Skeletal muscle cell (primary cell): ENCODE results near the gene NIPBL.
"Not testable (repeated sequence)": the region's sequence is repeated elsewhere in the genome, so short reads cannot be mapped to it uniquely, and the experiment has no call there.

Experiments used
- DNase-seq: peaks from one replicate; pipeline ENCODE4 v3.0.0-alpha.2; 2010; ENCODE audit warnings: low read depth
- H3K4me3 ChIP-seq: 2 replicates; pipeline ENCODE4 v1.5.1; 2011; ENCODE audit warnings: low read depth, mild to moderate bottlenecking, control low read depth, low read length, moderate library complexity

NIPBL gene, protein sequence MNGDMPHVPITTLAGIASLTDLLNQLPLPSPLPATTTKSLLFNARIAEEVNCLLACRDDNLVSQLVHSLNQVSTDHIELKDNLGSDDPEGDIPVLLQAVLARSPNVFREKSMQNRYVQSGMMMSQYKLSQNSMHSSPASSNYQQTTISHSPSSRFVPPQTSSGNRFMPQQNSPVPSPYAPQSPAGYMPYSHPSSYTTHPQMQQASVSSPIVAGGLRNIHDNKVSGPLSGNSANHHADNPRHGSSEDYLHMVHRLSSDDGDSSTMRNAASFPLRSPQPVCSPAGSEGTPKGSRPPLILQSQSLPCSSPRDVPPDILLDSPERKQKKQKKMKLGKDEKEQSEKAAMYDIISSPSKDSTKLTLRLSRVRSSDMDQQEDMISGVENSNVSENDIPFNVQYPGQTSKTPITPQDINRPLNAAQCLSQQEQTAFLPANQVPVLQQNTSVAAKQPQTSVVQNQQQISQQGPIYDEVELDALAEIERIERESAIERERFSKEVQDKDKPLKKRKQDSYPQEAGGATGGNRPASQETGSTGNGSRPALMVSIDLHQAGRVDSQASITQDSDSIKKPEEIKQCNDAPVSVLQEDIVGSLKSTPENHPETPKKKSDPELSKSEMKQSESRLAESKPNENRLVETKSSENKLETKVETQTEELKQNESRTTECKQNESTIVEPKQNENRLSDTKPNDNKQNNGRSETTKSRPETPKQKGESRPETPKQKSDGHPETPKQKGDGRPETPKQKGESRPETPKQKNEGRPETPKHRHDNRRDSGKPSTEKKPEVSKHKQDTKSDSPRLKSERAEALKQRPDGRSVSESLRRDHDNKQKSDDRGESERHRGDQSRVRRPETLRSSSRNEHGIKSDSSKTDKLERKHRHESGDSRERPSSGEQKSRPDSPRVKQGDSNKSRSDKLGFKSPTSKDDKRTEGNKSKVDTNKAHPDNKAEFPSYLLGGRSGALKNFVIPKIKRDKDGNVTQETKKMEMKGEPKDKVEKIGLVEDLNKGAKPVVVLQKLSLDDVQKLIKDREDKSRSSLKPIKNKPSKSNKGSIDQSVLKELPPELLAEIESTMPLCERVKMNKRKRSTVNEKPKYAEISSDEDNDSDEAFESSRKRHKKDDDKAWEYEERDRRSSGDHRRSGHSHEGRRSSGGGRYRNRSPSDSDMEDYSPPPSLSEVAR (N-terminal part only)

GRCh38 chr5:36876299-36876964, at the start of gene NIPBL:
Gene NIPBL, plus strand, starts transcription at chr5:36876769. Its CDS starts 76,928 bp downstream, at chr5:36953697.
- DNase-seq: peak; percentile 80
- H3K4me3 ChIP-seq: peak within 1 kb of the TSS; percentile 86

DNA sequence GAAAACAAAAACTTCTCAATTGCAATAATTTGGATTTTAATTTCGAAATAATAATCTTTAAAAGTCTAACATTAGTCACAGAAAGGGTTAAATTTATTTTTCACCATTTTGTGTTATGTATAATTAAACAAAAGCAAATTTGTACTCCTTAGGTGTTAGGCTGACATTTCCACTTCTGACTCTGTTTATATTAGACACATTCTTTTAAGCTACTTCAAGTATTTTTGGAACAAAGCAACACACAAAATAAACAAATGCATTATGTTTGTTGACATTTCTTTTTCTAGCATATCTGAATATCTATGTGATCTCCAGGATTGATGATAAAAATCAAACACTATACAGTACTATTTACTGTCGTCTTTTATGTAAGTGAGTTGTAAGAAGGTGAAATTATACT, 44.3 kb upstream of the NIPBL start:
- DNase-seq: no peak
- no peak overlapping the region for H3K4me3 ChIP-seq

DNA sequence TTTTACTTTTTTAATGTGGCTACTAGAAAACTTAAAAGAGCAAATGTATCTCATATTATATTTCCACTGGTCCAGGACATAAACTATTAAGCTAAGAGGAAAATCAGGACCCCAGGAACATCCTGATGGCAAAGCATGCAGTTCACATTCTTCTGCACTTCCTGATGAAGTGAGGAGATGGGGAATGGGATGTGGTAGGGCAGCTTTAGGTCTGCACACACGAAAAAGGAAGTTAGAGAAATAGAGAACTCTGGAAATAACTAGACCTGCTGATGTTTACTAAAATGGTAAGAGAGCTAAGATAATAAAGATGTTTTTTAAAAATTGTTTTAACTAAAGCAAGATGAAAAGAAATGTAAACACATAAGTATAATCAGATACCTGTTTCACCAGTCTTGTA, 39.7 kb upstream of the NIPBL start:
- H3K4me3 ChIP-seq: no peak overlapping the region
- no peak for DNase-seq

GRCh38 chr5:36839489-36840476, 36.8 kb upstream of the NIPBL start:
- no peak for DNase-seq
- H3K4me3 ChIP-seq: no peak overlapping the region

DNA sequence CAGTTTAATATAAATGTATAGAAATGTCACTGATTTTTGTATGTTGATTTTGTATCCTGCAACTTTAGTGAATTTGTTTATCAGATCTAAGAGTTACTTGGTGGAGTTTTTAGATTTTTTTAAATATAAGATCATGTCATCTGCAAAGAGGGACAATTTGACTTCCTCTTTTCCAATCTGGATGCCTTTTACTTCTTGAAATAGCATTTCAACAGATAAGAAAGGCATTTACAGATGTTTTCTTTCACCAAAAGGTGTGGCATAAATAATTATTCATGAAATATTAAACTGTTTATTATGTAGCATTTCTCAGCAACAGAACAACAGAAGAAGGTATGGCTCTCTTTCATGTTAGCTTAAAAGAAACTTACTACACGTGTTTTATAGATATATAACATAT, 34.9 kb upstream of the NIPBL start:
- DNase-seq: no peak
- no peak overlapping the region for H3K4me3 ChIP-seq

- no peak overlapping the region for H3K4me3 ChIP-seq
- DNase-seq: no peak
These were observed 34.5 kb upstream of the NIPBL start for GRCh38 chr5:36842087-36842486.

DNA sequence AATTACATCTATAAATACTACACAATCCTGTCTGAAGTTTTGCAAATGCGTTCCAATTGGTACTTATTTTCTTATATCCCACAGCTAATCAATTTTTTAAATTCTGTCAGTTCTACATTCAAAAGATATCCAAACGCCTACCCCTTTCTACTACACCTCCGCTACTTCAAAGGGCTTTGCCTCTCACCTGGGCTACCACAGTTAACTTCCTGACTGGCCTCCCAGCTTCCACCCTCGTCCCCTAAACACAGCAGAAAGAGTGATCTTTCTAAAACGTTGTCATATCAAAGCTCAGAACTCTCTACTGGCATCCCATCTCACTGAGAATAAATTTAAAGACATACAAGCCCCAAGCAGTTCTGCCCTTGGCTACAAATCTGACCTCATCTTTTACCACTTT, 32.3 kb upstream of the NIPBL start:
- H3K4me3 ChIP-seq: no peak overlapping the region
- DNase-seq: no peak

GRCh38 chr5:36848545-36848944, 28.0 kb upstream of the NIPBL start:
- DNase-seq, H3K4me3 ChIP-seq: not testable (repeated sequence)

GRCh38 chr5:36852903-36853302, 23.7 kb upstream of the NIPBL start:
- not testable (repeated sequence) for H3K4me3 ChIP-seq, DNase-seq

DNA sequence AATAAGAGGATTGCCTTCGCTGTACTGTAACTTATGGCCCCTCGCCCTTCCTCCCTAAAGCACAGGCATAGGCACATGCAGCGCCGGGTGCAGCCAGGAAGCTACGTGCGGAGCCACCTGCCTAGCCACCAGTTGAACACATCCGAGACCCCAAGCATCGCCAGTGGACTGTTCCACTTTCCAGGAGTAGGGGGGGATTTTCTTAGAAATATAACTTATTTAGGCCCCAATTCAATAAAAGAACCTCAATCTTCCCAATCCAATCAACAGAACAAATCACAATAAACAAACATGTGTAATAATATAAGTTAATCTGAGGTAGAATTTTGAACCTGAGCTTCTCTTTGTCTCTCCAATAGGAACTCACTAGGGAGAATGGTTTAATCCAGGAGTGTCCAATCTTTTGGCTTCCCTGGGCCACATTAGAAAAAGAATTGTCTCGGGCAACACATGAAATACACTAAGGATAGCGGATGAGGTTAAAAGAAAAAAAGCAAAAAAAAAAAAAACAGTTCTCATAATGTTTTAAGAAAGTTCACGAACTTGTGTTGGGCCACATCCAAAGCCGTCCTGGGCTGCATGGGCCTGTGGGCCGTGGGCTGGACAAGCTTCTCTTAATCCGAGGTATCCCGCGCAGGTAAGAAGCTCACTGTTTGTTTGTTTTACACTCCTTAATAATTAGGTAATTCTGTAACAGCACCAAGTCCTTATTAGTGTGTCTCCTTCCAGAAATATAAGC, 22.0 kb upstream of the NIPBL start:
- DNase-seq: no peak
- no peak overlapping the region for H3K4me3 ChIP-seq

GRCh38 chr5:36855141-36855495, 21.5 kb upstream of the NIPBL start:
- H3K4me3 ChIP-seq: no peak overlapping the region
- DNase-seq: no peak

DNA sequence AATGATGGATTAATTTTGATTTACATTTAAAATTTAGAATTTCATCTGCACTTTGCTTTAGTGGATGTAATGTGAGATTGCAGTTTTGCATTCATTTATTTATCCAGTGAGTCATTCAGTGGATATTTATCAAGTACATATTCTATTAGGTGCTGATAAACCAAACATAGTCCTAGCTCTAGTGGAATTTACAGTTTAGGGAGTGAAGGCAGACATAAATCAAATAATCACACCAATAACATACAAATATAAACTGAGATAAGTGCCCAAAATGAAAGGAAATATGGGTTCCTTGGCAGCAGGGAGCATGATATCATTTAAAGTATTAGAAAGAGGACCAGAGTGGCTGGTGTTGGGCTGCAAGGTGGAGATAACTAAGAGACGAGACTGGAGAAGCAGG, 14.7 kb upstream of the NIPBL start:
- H3K4me3 ChIP-seq: no peak overlapping the region
- DNase-seq: no peak

- H3K4me3 ChIP-seq: no peak overlapping the region
- no peak for DNase-seq
These were observed 6.0 kb upstream of the NIPBL start for GRCh38 chr5:36870399-36871040.

DNA sequence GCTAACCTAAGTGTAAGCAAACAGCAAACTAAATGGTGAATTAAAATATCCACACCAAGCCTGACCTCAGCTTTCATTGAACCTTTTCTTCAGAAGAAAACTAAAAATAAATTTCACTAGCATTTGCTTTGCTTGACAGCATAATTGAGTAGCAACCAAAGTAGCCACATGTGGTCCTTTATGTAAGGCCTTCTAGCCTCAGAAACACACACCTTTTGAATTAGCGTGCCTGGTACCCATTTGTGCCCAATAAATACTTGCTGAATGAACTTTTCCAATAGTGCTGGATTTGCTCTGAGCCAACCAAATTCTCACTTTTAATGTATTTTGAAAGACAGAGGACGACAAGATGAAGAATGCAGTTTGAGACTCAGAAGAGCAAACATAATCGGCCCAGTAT, 2.1 kb upstream of the NIPBL start:
- no peak for DNase-seq
- peak overlapping the region; percentile 86 for H3K4me3 ChIP-seq

- DNase-seq: no peak
- H3K4me3 ChIP-seq: peak overlapping the region; percentile 86
These were observed 1.3 kb upstream of the NIPBL start for GRCh38 chr5:36875051-36875789.

- peak overlapping the region; percentile 86 for H3K4me3 ChIP-seq
- no peak for DNase-seq
These were observed 725 bp upstream of the NIPBL start for GRCh38 chr5:36875790-36876298.
